ENCODE measurements around the gene FTCD. TPM values are rescaled to one million over a fixed set of nuclear protein-coding genes. Genes with fewer than 3 reads are reported as not detected.
"Not testable (repeated sequence)": the region's sequence is repeated elsewhere in the genome, so short reads cannot be mapped to it uniquely, and the experiment has no call there.

The FTCD gene
- polyA plus RNA-seq, 1 experiment, result 0.06 TPM

DNA sequence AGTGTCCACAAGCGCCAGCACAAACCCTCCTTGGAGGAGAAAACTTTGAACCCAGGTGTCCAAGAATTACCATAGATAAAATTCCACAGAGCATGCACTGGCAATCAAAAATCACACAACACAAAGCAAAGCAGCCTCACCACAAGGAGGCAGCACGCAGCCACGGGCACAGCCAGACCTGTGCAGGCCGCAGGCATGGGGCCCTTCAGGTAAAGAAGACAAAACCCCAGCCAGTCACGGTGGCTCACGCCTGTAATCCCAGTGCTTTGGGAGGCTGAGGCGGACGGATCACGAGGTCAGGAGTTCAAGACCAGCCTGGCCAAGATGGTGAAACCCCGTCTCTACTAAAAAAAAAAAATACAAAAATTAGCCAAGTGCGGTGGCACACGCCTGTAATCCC is 8.0 kb downstream of the FTCD start:
- DNase-seq (ENCODE audit: low read depth); POLR2A ChIA-PET; H3K27me3 ChIP-seq (ENCODE audit: control insufficient read depth, insufficient read depth, low read length); H3K4me3 ChIP-seq (ENCODE audit: low read depth, low read length); H3K36me3 ChIP-seq (ENCODE audit: control insufficient read depth, insufficient read depth, low read length): not testable (repeated sequence)
- CTCF ChIA-PET, result interaction anchor here (0.6 to 0.9 kb wide), 3 partner anchors 28 to 234 kb away, joined by 3 to 6 read pairs (median 4); a partner anchor contains a TSS
- TF ChIP-seq, protein P1, sequence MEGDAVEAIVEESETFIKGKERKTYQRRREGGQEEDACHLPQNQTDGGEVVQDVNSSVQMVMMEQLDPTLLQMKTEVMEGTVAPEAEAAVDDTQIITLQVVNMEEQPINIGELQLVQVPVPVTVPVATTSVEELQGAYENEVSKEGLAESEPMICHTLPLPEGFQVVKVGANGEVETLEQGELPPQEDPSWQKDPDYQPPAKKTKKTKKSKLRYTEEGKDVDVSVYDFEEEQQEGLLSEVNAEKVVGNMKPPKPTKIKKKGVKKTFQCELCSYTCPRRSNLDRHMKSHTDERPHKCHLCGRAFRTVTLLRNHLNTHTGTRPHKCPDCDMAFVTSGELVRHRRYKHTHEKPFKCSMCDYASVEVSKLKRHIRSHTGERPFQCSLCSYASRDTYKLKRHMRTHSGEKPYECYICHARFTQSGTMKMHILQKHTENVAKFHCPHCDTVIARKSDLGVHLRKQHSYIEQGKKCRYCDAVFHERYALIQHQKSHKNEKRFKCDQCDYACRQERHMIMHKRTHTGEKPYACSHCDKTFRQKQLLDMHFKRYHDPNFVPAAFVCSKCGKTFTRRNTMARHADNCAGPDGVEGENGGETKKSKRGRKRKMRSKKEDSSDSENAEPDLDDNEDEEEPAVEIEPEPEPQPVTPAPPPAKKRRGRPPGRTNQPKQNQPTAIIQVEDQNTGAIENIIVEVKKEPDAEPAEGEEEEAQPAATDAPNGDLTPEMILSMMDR (IDR thresholded peaks at IDR 0.05; ENCODE audit: insufficient read depth, low read depth, low read length), result peak; percentile 66

GRCh38 chr21:46146856-46147255 is 8.5 kb downstream of the FTCD start:
- no peaks in the 10 kb centered on the region for H3K36me3 ChIP-seq (ENCODE audit: control insufficient read depth, insufficient read depth, low read length)
- TF ChIP-seq, protein P1 (IDR thresholded peaks at IDR 0.05; ENCODE audit: insufficient read depth, low read depth, low read length), result no peak
- no peak for DNase-seq (ENCODE audit: low read depth)
- H3K4me3 ChIP-seq (ENCODE audit: low read depth, low read length), result no peak overlapping the region
- H3K27me3 ChIP-seq (ENCODE audit: control insufficient read depth, insufficient read depth, low read length), result no peaks in the 10 kb centered on the region
- ChIA-PET POLR2A (no interaction called here), CTCF (interaction anchor here (0.6 to 0.9 kb wide), 3 partner anchors 28 to 179 kb away, joined by 3 to 4 read pairs (median 3); a partner anchor contains a TSS)

GRCh38 chr21:46145840-46146691 is 9.3 kb downstream of the FTCD start:
- no peaks in the 10 kb centered on the region for H3K27me3 ChIP-seq (ENCODE audit: control insufficient read depth, insufficient read depth, low read length)
- CTCF ChIA-PET, result interaction anchor here (0.9 kb wide), 1 partner anchor 29 kb away, joined by 3 read pairs; no protein-coding TSS in a partner anchor
- POLR2A ChIA-PET, result no interaction called here
- H3K36me3 ChIP-seq (ENCODE audit: control insufficient read depth, insufficient read depth, low read length), result no peaks in the 10 kb centered on the region
- DNase-seq (ENCODE audit: low read depth), result no peak
- no peak overlapping the region for H3K4me3 ChIP-seq (ENCODE audit: low read depth, low read length)
- TF ChIP-seq, protein P1 (IDR thresholded peaks at IDR 0.05; ENCODE audit: insufficient read depth, low read depth, low read length), result no peak

DNA sequence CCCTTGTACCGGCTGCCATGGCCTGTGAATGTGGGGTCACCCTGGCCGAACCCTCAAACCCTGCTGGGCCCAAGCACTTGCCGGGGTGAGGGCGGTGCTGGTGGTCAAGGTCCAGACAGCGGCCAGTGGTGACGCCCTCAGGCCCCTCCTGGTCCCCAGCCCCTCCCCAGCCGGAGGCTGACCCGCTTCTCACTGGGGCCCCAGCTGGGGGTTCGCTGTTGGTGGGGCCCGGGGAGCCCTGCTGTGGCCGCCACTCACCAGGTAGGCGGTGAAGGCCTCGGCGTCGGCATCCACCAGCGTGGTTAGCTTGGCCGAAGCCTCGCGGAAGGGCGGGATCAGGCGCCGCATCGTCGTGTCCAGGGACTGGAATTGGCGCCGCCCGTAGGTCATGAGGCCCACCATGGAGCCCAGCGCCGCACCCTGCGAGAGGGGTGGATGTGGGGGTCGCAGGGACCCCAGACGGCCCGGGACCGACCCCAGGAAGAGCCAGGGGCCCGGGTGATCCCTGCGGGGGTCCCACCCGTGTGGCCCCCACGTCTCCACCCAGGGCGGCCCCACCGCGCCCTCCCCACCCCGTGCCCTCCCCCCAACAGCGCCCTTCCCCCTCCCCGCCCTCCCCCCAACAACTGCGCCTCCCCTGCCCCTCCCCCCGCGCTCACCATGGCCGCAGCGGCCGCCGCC is 10.1 kb downstream of the FTCD start:
- POLR2A ChIA-PET, result no interaction called here
- CTCF ChIA-PET, result interaction anchor here (4.7 kb wide), 1 partner anchor 174 kb away, joined by 64 read pairs; no protein-coding TSS in a partner anchor
- Histone ChIP-seq H3K36me3 (ENCODE audit: control insufficient read depth, insufficient read depth, low read length) (no peaks in the 10 kb centered on the region), H3K27me3 (ENCODE audit: control insufficient read depth, insufficient read depth, low read length) (0 out of 2 replicates have a peak, but pooled peaks cover under 1% of the 10 kb centered on the region), H3K4me3 (ENCODE audit: low read depth, low read length) (no peak overlapping the region)
- TF ChIP-seq, protein P1 (IDR thresholded peaks at IDR 0.05; ENCODE audit: insufficient read depth, low read depth, low read length), result no peak
- DNase-seq (ENCODE audit: low read depth), result no peak

Data from BJ (cell line).